Right lobe of liver (tissue), 4 donors: ENCODE results near the gene AP5B1.

ENCODE experiments used
- POLR2A ChIP-seq: fragments of 450-650 bp; IDR thresholded peaks from one replicate; pipeline ENCODE4 v1.6.1; 2017; ENCODE audit warnings: antibody characterized with exemption, mild to moderate bottlenecking
- TF ChIP-seq, protein P1 (sequence below), 4 donors: fragments of 200-600 bp in 3 of 4; fragments of 450-650 bp in 1 of 4; IDR thresholded peaks; one replicate each; pipeline versions ENCODE4 v1.5.1 to v1.8.0; 2016 to 2022; ENCODE audit warnings: antibody characterized with exemption in 4 of 4, mild to moderate bottlenecking in 2 of 4
- donor health status: DM: no; HTN: no; CAD: no.
- donor health status: DM: no; HTN: no; CAD: no.
- donor health status: DM: no; HTN: yes; CAD: no.

DNA sequence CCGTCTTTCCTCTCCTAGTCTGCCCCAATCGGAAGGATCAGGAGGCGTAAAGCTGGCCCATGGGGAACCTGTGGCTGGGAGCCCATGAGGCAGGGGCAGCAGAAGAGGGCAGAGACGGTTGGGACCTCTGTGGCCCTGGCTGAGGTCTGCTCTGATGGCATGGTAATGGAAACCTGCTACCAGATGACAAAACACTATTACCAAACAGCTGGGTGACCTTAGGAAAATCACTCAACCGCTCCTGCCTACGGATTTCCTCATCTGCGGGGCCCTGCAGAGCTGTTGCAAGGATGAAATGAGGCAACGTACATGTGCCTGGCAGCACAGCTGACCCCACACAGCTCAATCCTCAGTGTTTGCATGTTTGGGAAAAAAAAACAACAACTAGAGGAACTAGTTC lies 4.6 kb downstream of the AP5B1 start:
- TF ChIP-seq, protein P1, sequence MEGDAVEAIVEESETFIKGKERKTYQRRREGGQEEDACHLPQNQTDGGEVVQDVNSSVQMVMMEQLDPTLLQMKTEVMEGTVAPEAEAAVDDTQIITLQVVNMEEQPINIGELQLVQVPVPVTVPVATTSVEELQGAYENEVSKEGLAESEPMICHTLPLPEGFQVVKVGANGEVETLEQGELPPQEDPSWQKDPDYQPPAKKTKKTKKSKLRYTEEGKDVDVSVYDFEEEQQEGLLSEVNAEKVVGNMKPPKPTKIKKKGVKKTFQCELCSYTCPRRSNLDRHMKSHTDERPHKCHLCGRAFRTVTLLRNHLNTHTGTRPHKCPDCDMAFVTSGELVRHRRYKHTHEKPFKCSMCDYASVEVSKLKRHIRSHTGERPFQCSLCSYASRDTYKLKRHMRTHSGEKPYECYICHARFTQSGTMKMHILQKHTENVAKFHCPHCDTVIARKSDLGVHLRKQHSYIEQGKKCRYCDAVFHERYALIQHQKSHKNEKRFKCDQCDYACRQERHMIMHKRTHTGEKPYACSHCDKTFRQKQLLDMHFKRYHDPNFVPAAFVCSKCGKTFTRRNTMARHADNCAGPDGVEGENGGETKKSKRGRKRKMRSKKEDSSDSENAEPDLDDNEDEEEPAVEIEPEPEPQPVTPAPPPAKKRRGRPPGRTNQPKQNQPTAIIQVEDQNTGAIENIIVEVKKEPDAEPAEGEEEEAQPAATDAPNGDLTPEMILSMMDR (IDR thresholded peaks at IDR 0.05), result no peak
- TF ChIP-seq POLR2A, result peak; percentile 48
